Prostate gland (tissue), 2 donors: ENCODE results near the gene VCAN. TPM values are rescaled to one million over a fixed set of nuclear protein-coding genes. Genes with fewer than 3 reads are reported as not detected.

Experiments used
- DNase-seq: peaks from one replicate; pipeline ENCODE4 v3.0.0-alpha.2; 2019; ENCODE audit warnings: low spot score
- H3K27ac ChIP-seq, 2 donors: fragments of 200-600 bp; sonication (generic); 2 replicates each; pipeline ENCODE4 v1.5.1; 2017 to 2019
- H3K27me3 ChIP-seq: fragments of 200-600 bp; sonication (generic); replicated peaks from 2 replicates; pipeline ENCODE4 v1.5.1; 2019; ENCODE audit not compliant: insufficient read depth
- H3K36me3 ChIP-seq, 2 donors: fragments of 200-600 bp; sonication (generic); 1 replicate in 1 of 2; 2 replicates in 1 of 2; pipeline versions ENCODE4 v1.5.1 to v1.8.1; 2017 to 2019
- H3K4me1 ChIP-seq: fragments of 200-600 bp; sonication (generic); replicated peaks from 2 replicates; pipeline ENCODE4 v1.5.1; 2019
- H3K4me3 ChIP-seq, 2 donors: fragments of 200-600 bp; sonication (generic); 2 replicates each; pipeline ENCODE4 v1.5.1; 2017 to 2019
- H3K9me3 ChIP-seq: fragments of 200-600 bp; sonication (generic); 2 replicates; pipeline ENCODE4 v1.5.1; 2017
- CTCF ChIP-seq, 4 experiments: fragments of 200-600 bp in 2 of 4; fragments of 450-650 bp in 2 of 4; sonication (generic) in 2 of 4; IDR thresholded peaks; 1 replicate in 3 of 4; 2 replicates in 1 of 4; pipeline ENCODE4 v1.5.1; 2016 to 2019; ENCODE audit warnings: antibody characterized with exemption in 4 of 4, mild to moderate bottlenecking in 2 of 4, moderate library complexity in 2 of 4
- POLR2A ChIP-seq: fragments of 450-650 bp; IDR thresholded peaks from one replicate; pipeline ENCODE4 v1.6.1; 2016; ENCODE audit warnings: antibody characterized with exemption, mild to moderate bottlenecking
- POLR2AphosphoS5 ChIP-seq: sonication (generic); formaldehyde crosslinking; IDR thresholded peaks from one replicate; pipeline ENCODE4 v1.6.1; 2017; ENCODE audit warnings: antibody characterized with exemption
- WGBS: methylation state at CpG from one replicate; pipeline ENCODE4 v1.1.5; 2018; 5-methylcytosine and 5-hydroxymethylcytosine counted together
- intact Hi-C: fragments of 100-400 bp; cut with DNase I; formaldehyde crosslinking; loops from one replicate; pipeline ENCODE4 v1.14.2; 2022
- total RNA-seq, 2 donors: library from RNA; depleted of rRNA; stranded (reverse); fragments of >200 nt; gene quantifications; one replicate each; pipeline ENCODE4 v1.1.0, GENCODE V29; 2016

The VCAN gene
- total RNA-seq, 2 donors from 2014 or later: 24.4 to 72.9 TPM

DNA sequence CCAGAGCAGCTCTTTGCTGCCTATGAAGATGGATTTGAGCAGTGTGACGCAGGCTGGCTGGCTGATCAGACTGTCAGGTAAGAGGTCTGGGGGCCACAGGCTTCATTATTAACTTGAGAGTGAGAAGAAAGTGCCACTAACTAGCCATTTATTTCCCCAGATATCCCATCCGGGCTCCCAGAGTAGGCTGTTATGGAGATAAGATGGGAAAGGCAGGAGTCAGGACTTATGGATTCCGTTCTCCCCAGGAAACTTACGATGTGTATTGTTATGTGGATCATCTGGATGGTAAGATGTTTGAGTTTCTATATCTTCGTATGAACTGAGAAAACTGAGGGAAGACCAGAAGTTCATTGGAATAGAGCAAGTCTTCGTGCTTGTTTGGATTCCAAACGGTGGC, 22.1 kb downstream of the VCAN start:
- H3K9me3 ChIP-seq: no peaks in the 10 kb centered on the region
- no peaks in the 10 kb centered on the region for H3K27me3 ChIP-seq
- TF ChIP-seq POLR2A: no peak
- 89% methylated on average over 7 of the region's 7 CpGs for WGBS
- intact Hi-C loops: no loop called here
- no peak overlapping the region for H3K4me3 ChIP-seq
- no peaks in the 10 kb centered on the region for H3K36me3 ChIP-seq
- DNase-seq: no peak
- no peak overlapping the region for H3K27ac ChIP-seq
- H3K4me1 ChIP-seq: no peaks in the 10 kb centered on the region

GRCh38 chr5:83494087-83494620, 22.6 kb downstream of the VCAN start:
- no peak for TF ChIP-seq POLR2AphosphoS5
- TF ChIP-seq POLR2A: no peak
- no peak for TF ChIP-seq CTCF (IDR thresholded peaks at IDR 0.05)
- H3K9me3 ChIP-seq: no peaks in the 10 kb centered on the region
- no peak for DNase-seq
- no peaks in the 10 kb centered on the region for H3K4me1 ChIP-seq
- no peak overlapping the region for H3K4me3 ChIP-seq
- no peaks in the 10 kb centered on the region for H3K36me3 ChIP-seq
- intact Hi-C loops: no loop called here
- no peak overlapping the region for H3K27ac ChIP-seq
- 65% methylated on average over 2 of the region's 2 CpGs for WGBS
- no peaks in the 10 kb centered on the region for H3K27me3 ChIP-seq

- intact Hi-C loops: no loop called here
- Histone ChIP-seq H3K27me3 (no peaks in the 10 kb centered on the region), H3K4me3 (no peak overlapping the region), H3K36me3 (no peaks in the 10 kb centered on the region), H3K27ac (no peak overlapping the region), H3K4me1 (no peaks in the 10 kb centered on the region), H3K9me3 (no peaks in the 10 kb centered on the region)
- 90% methylated on average over 4 of the region's 4 CpGs for WGBS
- TF ChIP-seq POLR2A: no peak
- no peak for TF ChIP-seq POLR2AphosphoS5
- no peak for TF ChIP-seq CTCF (IDR thresholded peaks at IDR 0.05)
- DNase-seq: no peak
These were observed 23.1 kb downstream of the VCAN start for GRCh38 chr5:83494666-83495065.

- intact Hi-C loops: no loop called here
- H3K27me3 ChIP-seq: no peaks in the 10 kb centered on the region
- TF ChIP-seq CTCF (IDR thresholded peaks at IDR 0.05): no peak
- no peak for TF ChIP-seq POLR2AphosphoS5
- no peak for TF ChIP-seq POLR2A
These were observed 25.1 kb downstream of the VCAN start for GRCh38 chr5:83496626-83497025.

DNA sequence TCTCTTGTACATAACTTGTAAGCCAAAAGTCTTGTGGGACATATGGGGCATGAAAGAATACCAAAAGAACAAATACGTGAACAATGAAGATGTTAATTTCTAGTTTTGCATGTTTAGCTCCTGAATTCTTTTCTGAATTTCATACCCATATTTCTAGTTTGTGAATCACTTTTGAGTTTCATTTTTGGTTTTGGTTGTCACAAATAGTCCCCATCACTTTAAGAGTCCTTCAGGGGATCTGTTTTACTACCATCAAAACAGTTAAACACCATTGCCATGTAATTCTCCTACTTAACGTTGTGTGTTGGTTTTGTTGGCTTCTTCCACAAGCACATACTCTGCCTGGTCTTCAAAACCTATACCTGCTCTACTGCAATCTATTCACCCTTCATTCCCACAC, 27.0 kb downstream of the VCAN start:
- H3K4me1 ChIP-seq: no peaks in the 10 kb centered on the region
- H3K36me3 ChIP-seq: no peaks in the 10 kb centered on the region
- whole genome bisulfite sequencing: 61% methylated on average over 2 of the region's 2 CpGs
- DNase-seq: no peak
- no peaks in the 10 kb centered on the region for H3K9me3 ChIP-seq
- TF ChIP-seq CTCF (IDR thresholded peaks at IDR 0.05) (no peak), POLR2A (no peak), POLR2AphosphoS5 (no peak)
- intact Hi-C loops: no loop called here
- no peak overlapping the region for H3K4me3 ChIP-seq
- H3K27me3 ChIP-seq: no peaks in the 10 kb centered on the region
- no peak overlapping the region for H3K27ac ChIP-seq

More at GRCh38 chr5:83496626-83497025, 25.1 kb downstream of the VCAN start:
- WGBS: 84% methylated on average over 2 of the region's 2 CpGs
- H3K9me3 ChIP-seq: no peaks in the 10 kb centered on the region
- no peaks in the 10 kb centered on the region for H3K4me1 ChIP-seq
- no peaks in the 10 kb centered on the region for H3K36me3 ChIP-seq
- no peak for DNase-seq
- H3K27ac ChIP-seq: no peak overlapping the region
- no peak overlapping the region for H3K4me3 ChIP-seq
